ENCODE measurements around the gene GNAS.
"Not testable (repeated sequence)": the region's sequence is repeated elsewhere in the genome, so short reads cannot be mapped to it uniquely, and the experiment has no call there.

Gene GNAS

DNA sequence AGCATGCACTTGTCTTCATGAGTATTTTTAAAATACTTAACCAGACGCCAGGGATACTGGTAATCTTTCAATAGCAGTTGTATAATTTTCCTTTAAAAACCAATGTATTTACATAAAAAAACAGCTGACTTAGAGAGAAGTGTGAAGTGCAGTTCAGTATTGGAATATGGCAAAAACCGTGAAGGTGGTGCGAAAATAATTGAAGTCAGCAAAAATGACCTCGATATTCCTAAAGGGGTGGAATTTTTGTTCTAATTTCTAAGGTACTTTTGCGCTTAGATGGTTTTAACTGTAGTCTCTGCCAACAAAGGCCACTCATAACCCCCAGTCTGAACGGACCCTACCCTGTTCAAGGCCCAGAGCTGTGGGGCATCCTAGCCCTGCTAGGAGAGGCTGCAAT, 27.1 kb upstream of the GNAS start:
- H3K4me3 ChIP-seq (ENCODE audit: low read depth, low read length), result no peak overlapping the region
- POLR2A ChIA-PET, result no interaction called here
- TF ChIP-seq, protein P1, sequence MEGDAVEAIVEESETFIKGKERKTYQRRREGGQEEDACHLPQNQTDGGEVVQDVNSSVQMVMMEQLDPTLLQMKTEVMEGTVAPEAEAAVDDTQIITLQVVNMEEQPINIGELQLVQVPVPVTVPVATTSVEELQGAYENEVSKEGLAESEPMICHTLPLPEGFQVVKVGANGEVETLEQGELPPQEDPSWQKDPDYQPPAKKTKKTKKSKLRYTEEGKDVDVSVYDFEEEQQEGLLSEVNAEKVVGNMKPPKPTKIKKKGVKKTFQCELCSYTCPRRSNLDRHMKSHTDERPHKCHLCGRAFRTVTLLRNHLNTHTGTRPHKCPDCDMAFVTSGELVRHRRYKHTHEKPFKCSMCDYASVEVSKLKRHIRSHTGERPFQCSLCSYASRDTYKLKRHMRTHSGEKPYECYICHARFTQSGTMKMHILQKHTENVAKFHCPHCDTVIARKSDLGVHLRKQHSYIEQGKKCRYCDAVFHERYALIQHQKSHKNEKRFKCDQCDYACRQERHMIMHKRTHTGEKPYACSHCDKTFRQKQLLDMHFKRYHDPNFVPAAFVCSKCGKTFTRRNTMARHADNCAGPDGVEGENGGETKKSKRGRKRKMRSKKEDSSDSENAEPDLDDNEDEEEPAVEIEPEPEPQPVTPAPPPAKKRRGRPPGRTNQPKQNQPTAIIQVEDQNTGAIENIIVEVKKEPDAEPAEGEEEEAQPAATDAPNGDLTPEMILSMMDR (IDR thresholded peaks at IDR 0.05; ENCODE audit: insufficient read depth, low read length, missing control alignments), result no peak
- CTCF ChIA-PET, result no interaction called here
- no peak for DNase-seq (ENCODE audit: low read depth, low spot score)

DNA sequence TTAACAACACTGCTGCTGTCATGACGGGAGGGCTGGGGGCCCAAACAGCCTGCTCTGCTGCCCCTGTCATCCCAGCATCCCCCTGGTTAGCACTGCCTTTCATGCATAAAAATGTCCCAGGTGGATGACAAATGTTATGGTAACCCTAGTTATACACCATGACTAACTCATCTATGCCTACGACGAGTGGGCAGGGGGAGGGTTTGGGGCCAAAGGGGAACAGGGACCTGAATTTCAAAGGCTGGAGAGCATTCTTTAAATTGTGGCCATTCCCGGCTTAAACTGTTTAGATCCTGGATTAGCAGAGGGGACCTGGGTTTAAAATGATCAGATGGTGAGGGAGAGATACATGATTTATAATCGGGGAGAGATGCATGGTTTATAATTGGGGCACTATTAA, 26.2 kb upstream of the GNAS start:
- ChIA-PET POLR2A (no interaction called here), CTCF (no interaction called here)
- no peak overlapping the region for H3K4me3 ChIP-seq (ENCODE audit: low read depth, low read length)
- TF ChIP-seq, protein P1 (IDR thresholded peaks at IDR 0.05; ENCODE audit: insufficient read depth, low read length, missing control alignments), result no peak
- DNase-seq (ENCODE audit: low read depth, low spot score), result no peak

DNA sequence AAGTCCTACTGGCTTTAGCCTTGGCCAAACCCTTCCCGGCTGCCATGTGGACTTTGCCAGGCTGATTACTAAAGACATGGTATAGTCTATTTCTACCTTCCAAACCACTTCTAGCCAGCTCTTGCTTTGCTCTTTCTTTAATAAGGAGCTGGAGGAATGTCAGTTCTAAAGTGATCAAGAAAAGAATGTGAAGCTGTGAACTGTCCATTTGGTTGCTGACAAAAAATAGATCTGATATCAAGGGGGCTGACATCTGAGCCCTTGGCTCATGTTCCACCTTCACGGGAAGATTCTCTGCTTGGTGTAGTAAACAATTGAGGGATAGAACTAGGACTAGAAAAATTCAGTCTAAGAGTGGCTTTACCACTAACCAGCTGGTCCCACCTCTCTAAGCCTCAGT, 24.4 kb upstream of the GNAS start:
- POLR2A ChIA-PET, result no interaction called here
- TF ChIP-seq, protein P1 (IDR thresholded peaks at IDR 0.05; ENCODE audit: insufficient read depth, low read length, missing control alignments), result no peak
- CTCF ChIA-PET, result interaction anchor here (1.4 to 3.6 kb wide), 2 partner anchors 9 to 11 kb away, joined by 4 to 24 read pairs; no protein-coding TSS in a partner anchor
- H3K4me3 ChIP-seq (ENCODE audit: low read depth, low read length), result no peak overlapping the region
- no peak for DNase-seq (ENCODE audit: low read depth, low spot score)

DNA sequence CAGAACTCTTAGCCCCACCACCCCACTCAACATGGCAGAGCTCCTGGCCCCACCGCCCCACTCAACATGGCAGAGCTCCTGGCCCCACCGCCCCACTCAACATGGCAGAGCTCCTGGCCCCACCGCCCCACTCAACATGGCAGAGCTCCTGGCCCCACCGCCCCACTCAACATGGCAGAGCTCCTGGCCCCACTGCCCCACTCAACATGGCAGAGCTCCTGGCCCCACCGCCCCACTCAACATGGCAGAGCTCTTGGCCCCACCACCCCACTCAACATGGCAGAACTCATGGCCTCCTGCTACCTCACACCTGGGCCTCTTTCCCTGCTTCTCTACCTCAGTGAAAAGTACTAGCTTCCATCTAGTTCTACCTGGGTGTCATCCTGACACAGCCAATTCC, 23.7 kb upstream of the GNAS start:
- CTCF ChIA-PET, result interaction anchor here (1.2 to 3.6 kb wide), 4 partner anchors 10 to 627 kb away, joined by 3 to 24 read pairs (median 6); no protein-coding TSS in a partner anchor
- DNase-seq (ENCODE audit: low read depth, low spot score); POLR2A ChIA-PET; H3K4me3 ChIP-seq (ENCODE audit: low read depth, low read length): not testable (repeated sequence)

DNA sequence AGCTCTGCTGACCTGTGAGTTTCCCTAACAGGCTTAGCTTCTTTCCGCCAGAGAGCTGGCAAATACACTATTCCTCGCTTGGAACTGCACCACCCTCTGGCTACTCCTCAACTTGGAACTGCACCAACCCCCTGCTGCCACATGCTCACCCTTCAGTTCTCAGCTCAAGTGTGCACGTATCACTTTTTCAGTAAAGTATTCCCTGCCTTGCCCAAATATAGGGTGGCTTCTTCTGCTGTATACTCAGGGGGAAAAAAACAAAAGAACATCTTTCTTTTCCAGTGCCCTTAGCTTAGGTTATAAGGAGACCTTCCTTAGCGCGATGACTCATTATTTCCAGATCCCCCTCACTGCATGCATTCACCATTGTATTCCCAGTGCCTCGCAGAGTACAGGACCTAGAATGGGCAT, 23.0 kb upstream of the GNAS start:
- no peak overlapping the region for H3K4me3 ChIP-seq (ENCODE audit: low read depth, low read length)
- CTCF ChIA-PET, result interaction anchor here (1.2 to 3.6 kb wide), 3 partner anchors 9 to 626 kb away, joined by 3 to 24 read pairs (median 7); no protein-coding TSS in a partner anchor

DNA sequence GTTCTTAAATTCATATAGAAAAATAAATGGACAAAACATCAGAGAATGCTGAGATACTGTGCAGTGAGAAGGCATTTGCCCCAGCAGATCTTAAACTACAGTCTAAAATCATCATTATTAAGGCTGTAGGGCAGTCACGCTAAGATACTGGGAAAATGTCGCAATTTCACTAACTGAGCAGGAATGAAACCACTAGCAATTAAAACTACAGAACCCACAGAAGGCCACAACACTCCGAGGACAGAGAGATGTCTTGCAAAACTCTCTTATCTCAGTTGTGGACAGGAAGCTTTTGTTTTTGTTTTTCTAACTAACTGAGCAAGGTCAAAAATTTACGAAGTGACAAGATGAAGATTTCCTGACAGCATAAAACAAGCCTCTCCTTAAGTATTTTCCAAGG, 20.1 kb upstream of the GNAS start:
- no peak overlapping the region for H3K4me3 ChIP-seq (ENCODE audit: low read depth, low read length)
- ChIA-PET POLR2A (no interaction called here), CTCF (no interaction called here)
- TF ChIP-seq, protein P1 (IDR thresholded peaks at IDR 0.05; ENCODE audit: insufficient read depth, low read length, missing control alignments), result no peak
- no peak for DNase-seq (ENCODE audit: low read depth, low spot score)

More for the DNA sequence above, 23.0 kb upstream of the GNAS start:
- POLR2A ChIA-PET, result no interaction called here
- TF ChIP-seq, protein P1 (IDR thresholded peaks at IDR 0.05; ENCODE audit: insufficient read depth, low read length, missing control alignments), result no peak
- DNase-seq (ENCODE audit: low read depth, low spot score), result no peak

DNA sequence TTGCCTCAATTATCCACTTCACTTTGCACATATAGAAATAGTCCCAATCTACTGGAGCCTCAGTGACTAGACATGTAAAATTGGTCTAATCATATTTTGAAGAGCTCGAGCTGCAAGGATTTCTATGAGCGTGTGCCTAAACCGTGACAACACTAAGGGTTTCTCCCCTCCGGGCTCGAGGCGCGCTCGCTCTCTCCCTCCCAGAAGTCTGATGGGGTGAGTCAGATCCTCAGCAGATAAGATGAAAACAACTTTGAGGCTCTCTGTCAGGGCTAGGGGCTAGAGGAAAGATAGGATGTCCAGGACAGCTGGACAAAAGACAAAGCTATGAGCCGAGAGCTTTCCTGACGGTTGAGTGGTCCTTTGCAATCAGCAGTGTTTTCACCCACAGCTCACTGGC, 18.6 kb upstream of the GNAS start:
- POLR2A ChIA-PET, result no interaction called here
- CTCF ChIA-PET, result interaction anchor here (1.1 to 1.2 kb wide), 2 partner anchors 12 kb away, joined by 3 read pairs; no protein-coding TSS in a partner anchor
- TF ChIP-seq, protein P1 (IDR thresholded peaks at IDR 0.05; ENCODE audit: insufficient read depth, low read length, missing control alignments), result no peak
- H3K4me3 ChIP-seq (ENCODE audit: low read depth, low read length), result no peak overlapping the region
- DNase-seq (ENCODE audit: low read depth, low spot score), result no peak
